Astrocyte (in vitro differentiated cells and primary cell): ENCODE data around the gene RPL14. TPM values are rescaled to one million over a fixed set of nuclear protein-coding genes. Genes with fewer than 3 reads are reported as not detected.

Experiments used
- DNase-seq: peaks from one replicate; pipeline ENCODE4 v3.0.0-alpha.2; 2010; ENCODE audit warnings: low read depth
- FAIRE-seq: peaks from 2 replicates; lab custom pipeline; 2011; peaks lifted over from hg19 to GRCh38; lab: Jason Lieb, UNC
- H2AFZ ChIP-seq: 2 replicates; pipeline ENCODE4 v1.6.0; 2012; ENCODE audit warnings: low read depth, low read length, inconsistent platforms
- H3K27ac ChIP-seq: 2 replicates; pipeline ENCODE4 v1.5.1; 2011; ENCODE audit warnings: low read depth, low read length, inconsistent platforms
- H3K27me3 ChIP-seq: 2 replicates; pipeline ENCODE4 v1.6.0; 2011; ENCODE audit warnings: low read length, inconsistent platforms; ENCODE audit not compliant: insufficient read depth
- H3K36me3 ChIP-seq: 2 replicates; pipeline ENCODE4 v1.5.1; 2011; ENCODE audit warnings: low read length, inconsistent platforms; ENCODE audit not compliant: insufficient read depth
- H3K4me1 ChIP-seq: 2 replicates; pipeline ENCODE4 v1.5.1; 2011; ENCODE audit warnings: low read length, inconsistent platforms; ENCODE audit not compliant: insufficient read depth
- H3K4me2 ChIP-seq: 2 replicates; pipeline ENCODE4 v1.6.0; 2012; ENCODE audit warnings: low read length, inconsistent platforms
- H3K4me3 ChIP-seq: 2 replicates; pipeline ENCODE4 v1.5.1; 2011; ENCODE audit warnings: low read depth, mild to moderate bottlenecking, low read length, inconsistent platforms; ENCODE audit not compliant: insufficient read depth
- H3K79me2 ChIP-seq: 2 replicates; pipeline ENCODE4 v1.6.0; 2012; ENCODE audit warnings: mild to moderate bottlenecking, low read length, inconsistent platforms; ENCODE audit not compliant: insufficient read depth
- H3K9ac ChIP-seq: 2 replicates; pipeline ENCODE4 v1.6.0; 2012; ENCODE audit warnings: mild to moderate bottlenecking, low read length, inconsistent platforms
- H3K9me3 ChIP-seq: 2 replicates; pipeline ENCODE4 v1.5.1; 2012; ENCODE audit warnings: low read depth, mild to moderate bottlenecking, low read length, inconsistent platforms; ENCODE audit not compliant: insufficient read depth
- H4K20me1 ChIP-seq: 2 replicates; pipeline ENCODE4 v1.6.0; 2012; ENCODE audit warnings: low read length, inconsistent platforms; ENCODE audit not compliant: insufficient read depth
- H3K27ac Mint-ChIP-seq: one replicate; pipeline ENCODE4 v1.8.0; 2021; ENCODE audit warnings: mild to moderate bottlenecking, mixed read lengths; ENCODE audit not compliant: unreplicated experiment
- H3K27me3 Mint-ChIP-seq: one replicate; pipeline ENCODE4 v1.8.0; 2021; ENCODE audit warnings: low read depth, mixed read lengths; ENCODE audit not compliant: unreplicated experiment
- H3K36me3 Mint-ChIP-seq: one replicate; pipeline ENCODE4 v1.8.0; 2021; ENCODE audit warnings: low read depth, mixed read lengths; ENCODE audit not compliant: unreplicated experiment
- H3K4me1 Mint-ChIP-seq: one replicate; pipeline ENCODE4 v1.8.0; 2021; ENCODE audit warnings: low read depth, mixed read lengths; ENCODE audit not compliant: unreplicated experiment
- H3K4me3 Mint-ChIP-seq: one replicate; pipeline ENCODE4 v1.8.0; 2021; ENCODE audit warnings: mild to moderate bottlenecking, moderate library complexity, mixed read lengths; ENCODE audit not compliant: unreplicated experiment
- H3K9me3 Mint-ChIP-seq: one replicate; pipeline ENCODE4 v1.8.0; 2021; ENCODE audit warnings: mild to moderate bottlenecking, mixed read lengths; ENCODE audit not compliant: unreplicated experiment
- CTCF ChIP-seq: IDR thresholded peaks from 2 replicates; pipeline ENCODE4 v1.5.1; 2011; ENCODE audit warnings: low read depth, mild to moderate bottlenecking, inconsistent platforms, low read length, moderate library complexity; ENCODE audit not compliant: insufficient read depth
- EZH2 ChIP-seq: IDR thresholded peaks from 2 replicates; pipeline ENCODE4 v1.6.1; 2012; ENCODE audit warnings: mild to moderate bottlenecking, low read length, inconsistent platforms; ENCODE audit not compliant: insufficient read depth
- total RNA-seq: library from RNA; stranded (reverse); gene quantifications from 2 replicates; pipeline ENCODE4 v1.2.1, GENCODE V29; 2021

Gene RPL14
- total RNA-seq, 1 donor from 2014 or later = 1,706 TPM

- Histone ChIP-seq H3K36me3 (no peaks in the 10 kb centered on the region), H3K79me2 (no peaks in the 10 kb centered on the region), H3K4me1 (no peaks in the 10 kb centered on the region), H4K20me1 (no peaks in the 10 kb centered on the region), H3K9me3 (no peaks in the 10 kb centered on the region), H3K4me3 (no peak overlapping the region), H3K27me3 (no peaks in the 10 kb centered on the region), H3K27ac (no peak overlapping the region), H2AFZ (no peak overlapping the region), H3K4me2 (no peak overlapping the region), H3K9ac (no peak overlapping the region)
- Mint-ChIP-seq H3K27ac (no peak overlapping the region), H3K27me3 (peaks cover 4% of the 10 kb centered on the region), H3K4me3 (no peak overlapping the region), H3K9me3 (peaks cover 2% of the 10 kb centered on the region), H3K36me3 (no peaks in the 10 kb centered on the region), H3K4me1 (no peaks in the 10 kb centered on the region)
- TF ChIP-seq EZH2 (no peak), CTCF (no peak)
- no peak for FAIRE-seq
- no peak for DNase-seq
These were observed 37.6 kb downstream of the RPL14 start for GRCh38 chr3:40494698-40495097.

GRCh38 chr3:40497288-40497687, 40.1 kb downstream of the RPL14 start:
- Histone ChIP-seq H3K4me1 (no peaks in the 10 kb centered on the region), H3K9ac (no peak overlapping the region), H3K27ac (no peak overlapping the region), H3K36me3 (no peaks in the 10 kb centered on the region), H3K27me3 (no peaks in the 10 kb centered on the region), H3K4me3 (no peak overlapping the region), H2AFZ (no peak overlapping the region), H3K9me3 (no peaks in the 10 kb centered on the region), H3K79me2 (no peaks in the 10 kb centered on the region), H4K20me1 (no peaks in the 10 kb centered on the region), H3K4me2 (no peak overlapping the region)
- Mint-ChIP-seq H3K27ac (no peak overlapping the region), H3K27me3 (peaks cover 4% of the 10 kb centered on the region), H3K4me3 (no peak overlapping the region), H3K9me3 (peaks cover 2% of the 10 kb centered on the region), H3K36me3 (no peaks in the 10 kb centered on the region), H3K4me1 (no peaks in the 10 kb centered on the region)
- FAIRE-seq (no peak), DNase-seq (no peak)
- no peak for TF ChIP-seq EZH2
- no peak for TF ChIP-seq CTCF

- H2AFZ ChIP-seq = no peak overlapping the region
- H3K4me3 Mint-ChIP-seq = no peak overlapping the region
- H3K36me3 Mint-ChIP-seq = no peaks in the 10 kb centered on the region
These were observed 42.8 kb downstream of the RPL14 start for GRCh38 chr3:40499952-40500351.

More at GRCh38 chr3:40499952-40500351, 42.8 kb downstream of the RPL14 start:
- Histone ChIP-seq H4K20me1 (no peaks in the 10 kb centered on the region), H3K4me1 (peaks cover 8% of the 10 kb centered on the region), H3K9ac (no peak overlapping the region), H3K36me3 (no peaks in the 10 kb centered on the region), H3K79me2 (no peaks in the 10 kb centered on the region), H3K4me2 (no peak overlapping the region), H3K9me3 (no peaks in the 10 kb centered on the region), H3K27me3 (no peaks in the 10 kb centered on the region), H3K4me3 (no peak overlapping the region), H3K27ac (no peak overlapping the region)
- H3K4me1 Mint-ChIP-seq = peaks cover 5% of the 10 kb centered on the region
- peaks cover 2% of the 10 kb centered on the region for H3K27me3 Mint-ChIP-seq
- FAIRE-seq (no peak), DNase-seq (no peak)
- no peaks in the 10 kb centered on the region for H3K9me3 Mint-ChIP-seq
- no peak for TF ChIP-seq CTCF
- TF ChIP-seq EZH2 = no peak
- H3K27ac Mint-ChIP-seq = no peak overlapping the region
